Stimulated activated CD4-positive, alpha-beta T cell treated with anti-CD3 and anti-CD28 coated beads, TNF-alpha, amount 100 ng/mL, for 48 hours (primary cell): ENCODE data around the gene INPP5B.
A peak's percentile ranks its signal among the peaks of the same experiment; 100 is the strongest.

Experiments used
- DNase-seq, 3 donors: peaks; one replicate each; pipeline ENCODE4 v3.0.0-alpha.2; 2020; ENCODE audit warnings: low read depth in 3 of 3

Gene INPP5B

DNA sequence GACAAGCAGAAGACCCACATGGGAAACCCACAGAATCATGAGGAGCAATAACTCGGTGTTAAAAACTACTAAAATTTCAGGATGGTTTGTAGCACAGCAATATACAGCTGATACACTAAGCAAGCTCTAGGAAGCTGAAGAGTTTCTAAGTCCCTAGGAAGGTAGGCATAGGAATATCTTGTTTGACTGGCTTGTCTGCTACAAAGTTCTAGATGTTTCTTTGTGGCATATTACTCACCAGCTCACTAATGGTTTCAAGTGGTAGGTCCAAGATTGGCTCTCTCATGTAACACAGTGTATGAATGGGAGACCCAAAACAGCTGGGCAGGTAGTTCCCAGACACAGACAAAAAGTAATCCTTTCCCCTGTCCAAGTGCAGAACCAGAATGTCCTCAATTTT lies 74.2 kb downstream of the INPP5B start:
- DNase-seq: no peak

GRCh38 chr1:37868466-37868865 lies 78.4 kb downstream of the INPP5B start:
- DNase-seq: no peak

DNA sequence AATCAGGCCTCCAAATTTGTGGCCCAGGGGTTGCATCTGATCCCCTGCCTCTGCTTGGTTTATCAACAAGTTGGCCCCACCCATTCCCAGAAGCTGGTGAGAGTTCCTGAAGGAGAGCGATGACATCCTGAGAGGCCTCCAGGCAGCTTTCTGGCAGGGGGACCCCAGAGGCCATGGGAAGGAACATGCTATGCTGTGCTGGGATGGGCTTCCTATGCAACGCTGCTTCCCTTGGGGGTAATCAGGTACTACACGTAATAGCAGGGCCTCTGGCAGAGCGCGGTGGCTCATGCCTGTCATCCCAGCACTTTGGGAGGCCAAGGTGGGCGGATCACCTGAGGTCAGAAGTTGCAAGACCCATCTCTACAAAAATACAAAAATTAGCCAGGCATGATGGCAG lies 79.1 kb downstream of the INPP5B start:
- no peak for DNase-seq

DNA sequence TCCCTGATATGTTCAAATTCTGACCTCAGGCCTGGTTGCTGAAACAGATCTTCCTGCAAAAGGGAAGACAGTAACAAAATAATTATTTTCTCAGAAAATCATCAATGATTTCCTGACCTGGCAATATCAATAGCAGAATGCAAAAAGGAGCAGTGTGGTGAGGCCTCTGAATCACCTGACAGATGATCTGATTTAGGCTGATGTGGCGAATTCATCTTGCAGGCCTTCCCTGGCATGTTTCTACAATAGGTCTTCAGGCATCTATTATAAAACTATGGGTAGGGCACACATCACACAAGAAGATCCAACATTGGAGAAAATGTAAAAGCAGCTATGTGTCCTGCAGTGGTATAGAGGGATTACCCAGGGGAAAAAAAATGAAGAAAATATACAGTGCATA lies 80.4 kb downstream of the INPP5B start:
- DNase-seq: no peak

GRCh38 chr1:37865348-37866120 lies 81.3 kb downstream of the INPP5B start:
- DNase-seq: peak in 2 of 3 donors; percentile 35 to 40

- DNase-seq: no peak
These were observed 84.5 kb downstream of the INPP5B start for GRCh38 chr1:37862330-37862729.

DNA sequence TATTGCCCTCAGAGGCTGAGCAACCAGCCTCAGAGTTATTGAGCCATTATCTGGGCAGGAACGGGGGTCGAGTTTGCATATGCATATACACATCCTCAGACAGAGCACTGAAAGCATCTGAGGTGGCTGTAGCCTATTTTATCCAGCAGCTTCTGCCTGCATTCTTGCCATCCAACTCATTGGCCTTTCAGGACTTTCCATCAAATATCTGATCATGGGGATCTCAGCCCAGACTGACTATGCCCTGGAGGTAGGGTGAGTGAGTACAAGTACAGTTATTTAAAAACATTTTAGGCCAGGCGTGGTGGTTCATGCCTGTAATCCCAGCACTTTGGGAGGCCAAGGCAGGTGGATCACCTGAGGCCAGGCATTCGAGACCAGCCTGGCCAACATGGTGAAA lies 85.7 kb downstream of the INPP5B start:
- no peak for DNase-seq

GRCh38 chr1:37860346-37860666 lies 86.5 kb downstream of the INPP5B start:
- no peak for DNase-seq

DNA sequence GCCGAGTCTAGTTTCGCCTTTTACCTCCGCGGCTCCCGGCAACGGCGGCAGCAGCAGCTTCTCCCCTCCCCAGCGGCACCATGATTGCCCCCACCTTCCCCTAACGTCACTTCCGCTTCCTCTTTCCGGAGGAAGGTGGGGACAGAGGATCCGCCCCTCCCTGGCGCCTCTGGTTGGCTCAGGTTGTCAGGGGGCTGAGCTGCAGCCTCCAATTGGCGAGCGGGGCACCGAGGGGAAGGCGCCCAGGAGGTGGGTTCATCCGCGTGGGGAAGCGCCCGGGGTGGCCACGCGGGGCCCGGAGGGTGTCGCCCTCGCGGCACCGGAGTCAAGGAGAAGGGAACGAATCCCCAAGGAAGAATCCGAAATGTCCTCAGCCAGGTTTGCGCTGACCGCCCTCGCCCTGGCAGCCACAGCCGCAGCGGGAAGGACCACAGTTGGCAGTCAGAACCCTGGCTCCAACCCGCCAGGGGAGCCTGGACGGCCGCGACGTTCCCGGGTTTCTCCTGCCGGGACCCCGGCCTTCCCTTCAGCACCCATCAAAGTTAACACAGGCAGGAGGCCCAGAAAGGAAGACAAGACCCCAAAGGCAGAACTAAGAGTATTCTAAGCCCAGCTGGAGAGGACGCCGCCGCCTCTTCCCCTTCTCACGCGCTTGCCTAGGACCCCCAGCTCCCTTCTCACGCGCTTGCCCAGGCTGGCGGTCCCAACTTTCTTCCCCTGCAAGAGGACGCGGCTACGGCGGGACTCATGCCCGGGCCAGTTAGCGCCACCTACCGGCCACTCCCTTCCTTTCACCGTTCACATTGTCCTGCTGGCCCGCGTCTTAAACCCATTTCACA lies 87.1 kb downstream of the INPP5B start, which contains the start of gene MTF1:
MTF1 (minus strand) TSS at position 86 of the 839 bp plus-strand sequence. CDS start 1,934 bp downstream, outside the sequence.
- DNase-seq: peak; percentile 90 to 95 (median 94)

GRCh38 chr1:37858931-37859506 lies 87.8 kb downstream of the INPP5B start:
- DNase-seq: no peak

GRCh38 chr1:37854406-37854805 lies 92.4 kb downstream of the INPP5B start:
- no peak for DNase-seq

GRCh38 chr1:37853157-37853556 lies 93.7 kb downstream of the INPP5B start:
- DNase-seq: no peak

- DNase-seq: no peak
These were observed 95.1 kb downstream of the INPP5B start for GRCh38 chr1:37851782-37852210.

DNA sequence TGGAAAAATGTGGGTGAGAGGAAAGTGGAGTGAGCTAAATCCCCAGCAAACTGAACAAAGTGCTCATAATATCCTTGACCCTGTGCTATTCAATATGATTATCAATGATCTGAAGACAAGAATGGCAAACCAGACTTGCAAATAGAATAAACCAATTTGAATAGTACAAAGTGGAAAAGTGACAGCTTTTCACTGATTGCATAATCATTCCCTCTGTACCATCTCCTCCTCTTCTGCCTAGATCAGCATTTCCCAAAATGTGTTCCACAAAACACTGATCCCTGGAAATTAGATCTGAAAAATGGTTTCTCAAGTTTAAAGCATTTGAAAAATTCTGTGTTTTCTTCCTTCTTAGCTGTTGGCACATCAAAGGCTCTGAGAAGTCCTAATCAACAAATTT lies 95.6 kb downstream of the INPP5B start:
- DNase-seq: no peak

- no peak for DNase-seq
These were observed 96.4 kb downstream of the INPP5B start for GRCh38 chr1:37850352-37850955.

GRCh38 chr1:37849480-37849879 lies 97.4 kb downstream of the INPP5B start:
- no peak for DNase-seq

DNA sequence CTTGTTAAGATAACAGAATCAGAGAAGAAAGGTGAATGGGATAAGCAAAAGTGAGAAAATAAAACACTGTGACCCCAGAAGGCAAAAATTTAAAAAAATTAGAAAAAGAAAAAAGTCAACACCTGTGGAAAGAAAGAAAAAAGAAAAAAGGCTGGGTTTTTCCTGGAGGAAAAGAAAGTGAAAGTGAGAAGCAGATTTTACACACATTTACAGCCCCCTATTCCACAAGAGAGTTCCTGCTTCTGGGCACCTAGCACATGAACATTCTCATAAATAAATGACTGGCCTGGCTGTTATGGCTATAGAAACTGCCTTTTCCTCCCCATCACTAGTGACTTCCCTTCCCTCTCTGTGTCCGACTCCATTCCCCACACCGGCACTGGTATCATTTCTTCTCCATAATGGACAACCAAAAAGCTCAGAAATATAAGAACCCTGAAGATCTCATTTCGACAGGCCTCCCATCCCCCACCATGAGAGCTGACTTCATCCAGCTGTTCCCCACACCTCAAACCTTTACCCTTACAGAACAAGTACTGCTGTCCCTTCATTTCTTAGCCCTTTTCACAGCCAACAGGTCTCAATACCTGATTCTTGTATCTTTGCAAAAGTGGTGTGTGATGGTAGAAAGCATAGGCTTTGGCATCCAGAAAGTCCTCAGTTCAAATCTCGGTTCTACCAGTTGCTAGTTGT lies 100.1 kb downstream of the INPP5B start:
- no peak for DNase-seq

DNA sequence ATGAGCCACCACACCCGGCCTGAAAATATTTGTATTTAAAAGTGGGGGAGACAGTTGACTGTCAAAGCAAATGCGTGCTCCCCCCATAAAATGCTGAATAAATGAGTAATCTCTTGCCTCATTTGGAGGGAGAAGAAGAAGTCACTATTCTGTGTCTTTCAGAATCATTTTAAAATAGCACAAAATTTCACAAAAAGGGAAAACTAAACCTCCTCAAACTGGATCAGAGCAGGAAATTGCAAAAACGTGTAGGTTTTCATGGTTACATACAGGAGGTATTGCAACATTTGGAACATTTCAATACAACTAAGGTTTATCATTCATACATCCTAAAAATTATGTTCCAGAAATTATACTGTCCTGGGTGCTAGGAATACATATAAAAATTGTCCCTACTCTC lies 101.1 kb downstream of the INPP5B start:
- no peak for DNase-seq

GRCh38 chr1:37845049-37845646 lies 101.7 kb downstream of the INPP5B start:
- DNase-seq: no peak

- no peak for DNase-seq
These were observed 102.3 kb downstream of the INPP5B start for GRCh38 chr1:37844536-37844935.

DNA sequence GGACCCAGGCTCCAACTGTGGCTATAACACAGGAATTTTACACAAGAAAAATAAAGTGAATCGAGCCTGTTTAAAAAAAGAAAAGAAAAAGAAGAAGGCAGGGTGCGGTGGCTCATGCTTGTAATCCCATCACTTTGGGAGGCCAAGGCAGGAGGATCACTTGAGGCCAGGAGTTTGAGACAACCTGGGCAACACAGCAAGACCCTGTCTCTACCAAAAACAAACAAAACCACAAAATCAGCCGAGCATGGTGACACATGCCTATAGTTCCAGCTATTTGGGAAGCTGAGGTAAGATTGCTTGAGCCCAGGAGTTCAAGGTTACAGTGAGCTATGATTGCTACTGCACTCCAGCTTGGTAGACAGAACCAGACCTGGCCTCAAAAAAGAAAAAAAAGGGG lies 105.2 kb downstream of the INPP5B start:
- DNase-seq: no peak
